GM19372 (cell line): ENCODE data around the gene TP53BP2.
"Not testable (repeated sequence)": the region's sequence is repeated elsewhere in the genome, so short reads cannot be mapped to it uniquely, and the experiment has no call there.

ENCODE experiments used
- ATAC-seq: cut with Tn5 transposase; IDR thresholded peaks from one replicate; pipeline ENCODE4 v1.9.1; 2021; ENCODE audit warnings: mild to moderate bottlenecking, low read depth, moderate library complexity; ENCODE audit not compliant: unreplicated experiment

Gene TP53BP2

DNA sequence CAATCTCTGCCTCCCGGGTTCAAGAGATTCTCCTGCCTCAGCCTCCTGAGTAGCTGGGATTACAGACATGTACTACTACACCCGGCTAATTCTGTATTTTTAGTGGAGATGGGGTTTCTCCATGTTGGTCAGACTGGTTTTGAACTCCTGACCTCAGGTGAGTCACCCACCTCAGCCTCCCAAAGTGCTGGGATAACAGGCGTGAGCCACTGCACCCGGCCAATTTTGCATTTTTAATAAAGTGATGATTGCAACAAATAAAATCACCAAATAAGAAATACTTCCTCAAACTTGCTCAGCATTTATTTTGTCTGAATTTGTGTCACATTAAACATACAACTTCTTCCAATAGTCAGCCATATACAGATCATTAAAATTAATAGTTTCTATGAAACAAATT lies 35.8 kb downstream of the TP53BP2 start:
- ATAC-seq, result not testable (repeated sequence)

DNA sequence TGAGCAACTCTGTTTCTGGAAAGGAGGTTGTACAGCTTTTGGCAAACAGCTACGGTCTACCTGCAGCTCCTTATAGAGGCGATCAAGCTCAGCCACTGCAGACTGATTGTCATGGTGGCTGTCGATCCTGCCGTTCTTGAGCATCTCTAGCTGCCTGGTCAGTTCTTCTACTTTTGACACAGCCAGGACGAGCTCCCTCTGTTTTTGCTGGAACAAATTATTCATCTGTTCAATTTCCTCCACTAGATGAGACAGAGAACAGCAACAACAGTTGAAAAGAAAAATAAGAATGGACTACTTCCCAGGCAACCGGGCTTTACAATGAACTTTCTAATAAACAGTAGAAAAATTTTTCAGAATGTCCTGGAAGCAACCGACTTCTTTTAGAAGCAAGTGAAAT lies 42.5 kb downstream of the TP53BP2 start:
- ATAC-seq, result no peak

DNA sequence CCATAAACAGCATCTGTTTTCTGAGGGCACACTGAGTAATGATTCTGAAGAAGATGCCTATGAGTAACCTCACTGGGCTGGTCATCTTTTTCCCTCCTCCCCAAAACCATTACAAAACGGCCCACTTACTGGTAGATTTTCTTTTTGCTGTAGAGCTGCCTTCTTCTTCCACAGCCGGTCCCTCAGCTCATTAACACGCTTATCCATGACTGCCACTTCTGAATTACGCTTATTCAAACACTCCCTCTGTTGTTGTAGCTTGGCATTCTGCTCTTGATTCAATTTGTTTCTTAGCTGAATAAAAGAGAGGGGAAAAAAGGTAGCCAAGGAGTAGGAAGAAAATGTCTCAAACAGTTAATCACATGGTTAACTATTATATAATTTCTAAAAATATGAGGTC lies 43.1 kb downstream of the TP53BP2 start:
- no peak for ATAC-seq

DNA sequence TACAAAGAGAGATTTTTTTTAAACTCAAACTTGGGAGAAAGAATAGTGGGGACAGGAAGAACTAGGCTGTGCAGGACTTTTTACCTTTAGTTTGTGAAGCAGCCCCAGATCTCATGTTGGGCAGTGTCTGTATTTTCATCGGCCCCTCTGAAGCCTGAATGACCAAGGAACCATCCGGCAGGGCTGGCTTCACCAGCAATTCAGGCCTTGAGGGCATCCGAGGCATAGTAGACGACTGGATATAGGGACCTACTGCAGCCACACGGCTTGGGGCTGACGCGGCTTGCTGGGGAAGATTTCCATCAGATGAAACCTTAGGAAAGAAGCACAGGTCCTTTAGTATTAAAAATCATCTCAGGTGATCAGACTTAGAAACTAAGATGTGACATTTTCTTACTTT lies 43.7 kb downstream of the TP53BP2 start:
- no peak for ATAC-seq

DNA sequence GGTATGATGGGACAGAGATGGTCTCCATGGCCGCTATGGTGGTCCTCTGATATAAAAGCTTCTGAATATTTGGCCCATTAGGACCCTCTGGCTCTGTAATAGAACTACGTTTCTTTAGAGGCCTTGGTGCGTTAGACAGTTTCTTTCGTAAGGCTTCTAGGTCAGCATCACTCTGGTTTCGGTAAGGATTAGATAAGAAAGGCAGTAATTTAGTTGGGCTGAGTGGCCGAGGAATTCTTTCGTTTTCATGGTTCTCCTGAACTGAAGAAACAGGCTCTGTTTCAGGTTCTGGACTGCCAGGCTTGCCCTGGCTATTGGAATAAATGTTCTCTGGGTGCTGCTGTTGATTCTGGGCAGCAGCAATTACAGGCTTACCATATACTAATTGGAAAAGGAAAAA lies 49.5 kb downstream of the TP53BP2 start:
- ATAC-seq, result no peak

DNA sequence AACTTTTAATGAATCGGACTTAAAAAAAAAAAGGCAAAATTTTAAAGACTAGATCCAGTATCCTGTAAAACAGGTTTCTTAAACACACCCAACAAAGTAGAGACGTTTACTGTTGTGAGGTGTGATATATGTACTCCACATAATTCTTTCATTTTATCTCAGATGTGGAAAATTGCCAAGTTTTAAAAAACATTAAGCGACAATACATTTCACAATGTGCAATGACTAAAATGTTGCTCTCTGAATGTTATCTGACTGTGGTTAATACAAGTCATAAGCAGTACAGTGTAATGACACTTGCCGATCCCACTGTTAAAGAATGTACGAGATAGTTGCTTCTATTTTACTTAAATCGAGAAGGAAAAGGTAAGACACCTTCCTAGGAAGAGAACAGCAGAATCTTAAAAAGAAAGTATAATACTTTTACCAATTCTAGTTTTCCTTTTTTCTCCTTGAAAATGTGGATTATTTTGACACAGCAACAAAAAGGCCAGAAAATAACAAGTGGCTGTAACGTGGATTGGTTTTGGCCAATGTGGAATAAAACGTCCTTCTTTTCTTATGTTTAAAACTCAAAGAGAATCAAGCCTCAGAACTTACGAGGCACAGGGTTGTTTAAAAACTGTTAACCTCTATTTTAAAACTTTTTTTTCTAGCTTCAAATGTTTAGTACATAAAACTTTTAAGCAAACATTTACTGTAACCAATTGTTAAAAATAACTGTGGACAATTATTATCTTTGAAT lies 51.4 kb downstream of the TP53BP2 start:
- no peak for ATAC-seq

DNA sequence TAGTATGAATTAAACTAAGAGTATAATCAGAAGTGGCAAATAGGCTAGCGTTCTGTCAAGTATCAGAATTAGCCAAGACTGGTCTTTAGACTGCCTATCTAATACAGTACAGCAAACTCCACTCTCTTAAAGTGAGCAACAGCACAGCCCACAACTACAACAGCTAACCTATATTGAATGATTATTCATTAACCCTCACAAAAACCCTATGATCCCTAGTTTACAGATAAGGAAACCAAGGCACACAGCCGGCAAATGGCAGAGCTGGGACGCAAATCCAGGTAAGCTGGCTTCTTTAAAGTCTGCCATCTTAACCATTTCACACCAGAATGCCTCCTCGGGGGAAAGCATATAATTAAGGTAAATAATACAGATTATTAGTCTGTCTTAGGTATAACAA lies 52.0 kb downstream of the TP53BP2 start:
- ATAC-seq, result no peak

DNA sequence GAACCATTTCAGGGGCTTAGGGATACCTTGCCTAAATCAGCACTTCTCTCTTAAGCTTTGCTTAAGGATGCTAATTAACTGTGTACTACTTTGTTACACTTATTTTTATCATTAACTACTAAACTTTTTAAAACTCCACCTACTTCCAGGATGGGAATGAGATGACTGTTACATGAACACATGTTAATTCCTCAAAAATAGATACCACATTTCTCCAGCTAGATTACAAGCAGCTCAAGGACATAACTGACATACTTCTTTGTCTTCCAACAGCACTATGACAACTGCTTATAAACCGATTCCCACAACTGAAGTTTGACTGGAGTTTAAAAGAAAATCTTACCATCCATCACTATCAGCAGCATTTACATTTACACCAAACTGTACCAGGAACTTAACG lies 53.7 kb downstream of the TP53BP2 start:
- no peak for ATAC-seq

DNA sequence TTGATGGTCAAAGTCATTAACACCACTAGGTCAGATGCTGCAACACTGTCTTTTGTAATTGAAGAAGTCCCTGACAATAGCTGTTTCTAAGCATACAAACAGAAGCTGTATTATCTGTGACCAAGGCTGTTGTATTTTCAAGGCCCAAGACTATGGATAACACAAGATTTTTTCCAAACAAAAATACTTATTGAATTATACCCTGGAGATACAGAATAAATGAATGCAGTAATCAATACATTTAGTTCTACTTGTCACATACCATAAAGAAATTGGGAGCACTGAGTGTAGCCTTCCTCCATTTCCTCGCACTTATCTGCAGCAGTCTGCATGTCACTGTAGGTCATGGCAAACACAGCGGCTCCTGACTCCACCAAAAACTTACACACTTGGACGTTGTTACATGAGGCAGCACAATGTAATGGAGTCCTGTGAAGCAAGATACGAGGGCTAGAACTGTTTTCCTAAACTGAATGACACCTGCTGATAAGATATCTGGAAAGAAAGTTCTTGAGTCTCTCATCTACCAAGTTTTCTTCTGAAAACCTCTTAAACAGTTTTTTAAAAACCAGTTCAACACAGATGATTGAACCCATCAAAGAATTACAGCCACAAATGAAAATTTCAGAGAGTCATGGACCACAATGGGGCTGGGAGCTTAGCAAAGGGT lies 56.9 kb downstream of the TP53BP2 start:
- ATAC-seq, result no peak

DNA sequence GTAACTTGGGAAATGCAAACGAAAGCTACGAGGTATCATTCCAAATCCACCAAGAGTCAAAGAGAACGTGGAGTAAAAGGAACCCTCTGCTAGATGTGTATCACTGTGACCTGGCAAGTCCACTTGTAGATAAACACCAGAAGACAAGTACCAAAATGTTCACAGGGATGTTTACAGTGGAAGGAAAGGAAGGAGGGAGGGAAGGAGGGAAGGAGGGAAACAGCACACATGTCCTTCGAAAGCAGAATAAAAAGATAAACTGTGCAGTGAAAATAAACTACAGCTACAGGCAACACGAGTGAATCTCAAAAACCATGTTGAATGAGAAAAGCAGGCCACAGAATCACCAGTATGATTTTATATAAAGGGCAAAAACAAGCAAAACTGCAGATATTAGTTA lies 59.9 kb downstream of the TP53BP2 start:
- ATAC-seq, result no peak

DNA sequence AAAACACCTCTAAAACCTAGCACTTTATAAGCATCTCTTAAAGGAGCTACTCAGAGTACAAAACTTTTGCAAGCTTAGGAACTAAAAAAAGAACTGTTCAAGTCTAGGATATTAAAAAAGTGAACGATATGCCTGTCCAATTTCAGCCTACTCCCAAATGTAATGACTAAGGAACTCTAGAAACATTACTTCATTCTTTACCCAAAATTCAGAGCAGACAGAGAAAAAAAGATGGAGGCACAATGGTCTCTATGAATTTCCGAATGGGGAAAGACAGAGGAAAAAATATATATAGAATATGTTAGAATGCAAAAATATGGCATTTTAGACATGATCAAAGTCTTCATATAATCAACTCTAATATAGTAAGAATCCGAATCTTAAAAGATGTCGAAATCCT lies 61.2 kb downstream of the TP53BP2 start:
- ATAC-seq, result no peak

DNA sequence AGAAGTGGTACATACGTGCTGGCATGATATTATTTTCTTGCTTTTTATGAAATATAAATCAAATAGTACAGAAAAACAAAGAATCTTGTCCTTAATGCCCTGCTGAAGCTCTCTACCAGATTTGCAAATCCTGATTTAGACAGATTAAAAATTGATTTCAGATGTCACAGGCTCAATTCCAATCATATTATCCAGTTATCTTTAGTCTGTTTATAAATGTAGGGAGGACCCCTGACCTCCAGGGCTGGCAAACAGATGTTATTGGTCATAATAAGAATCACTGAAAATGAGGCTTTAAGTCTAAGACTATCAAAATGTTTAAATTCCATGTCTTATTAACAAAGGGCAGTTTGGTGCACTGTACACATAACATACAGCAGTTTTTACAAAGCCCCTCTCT lies 62.1 kb downstream of the TP53BP2 start:
- no peak for ATAC-seq

DNA sequence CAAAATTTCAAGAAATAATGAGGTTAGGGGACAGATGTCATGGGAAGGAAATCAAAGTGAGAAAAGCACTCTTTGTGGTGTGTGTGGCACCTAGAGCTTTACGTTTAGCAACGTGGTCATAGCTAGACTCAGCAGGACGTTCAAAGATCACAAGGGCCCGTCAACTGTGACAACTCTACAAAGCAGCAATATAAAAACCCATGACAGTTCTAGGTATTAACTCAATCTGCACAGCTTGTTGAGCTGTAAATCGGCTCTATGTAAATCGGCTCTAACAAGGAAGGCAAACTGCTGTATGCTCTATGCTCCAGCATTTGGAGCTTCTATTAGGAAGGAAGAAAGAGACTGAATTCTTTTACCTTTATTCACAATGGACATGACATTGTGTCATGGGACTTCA lies 64.8 kb downstream of the TP53BP2 start:
- no peak for ATAC-seq

DNA sequence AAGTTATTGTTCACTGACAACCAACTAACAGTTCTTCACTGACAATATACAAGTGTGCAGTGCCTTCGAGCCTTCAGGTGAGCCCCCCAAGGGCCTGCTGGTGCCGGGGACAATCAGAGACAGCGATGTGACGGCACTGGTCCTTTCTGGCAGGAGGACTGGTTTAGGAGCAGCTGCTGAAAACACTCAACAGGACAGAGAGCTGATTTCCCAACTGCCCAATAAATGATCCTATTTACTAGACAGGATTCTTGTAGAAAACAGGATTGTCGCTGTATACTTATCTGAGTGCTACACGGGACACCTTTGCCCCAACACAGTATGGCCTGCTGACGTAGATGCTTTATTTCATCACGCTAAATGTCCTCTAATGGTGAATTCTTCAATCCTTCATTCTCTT lies 65.4 kb downstream of the TP53BP2 start:
- no peak for ATAC-seq

DNA sequence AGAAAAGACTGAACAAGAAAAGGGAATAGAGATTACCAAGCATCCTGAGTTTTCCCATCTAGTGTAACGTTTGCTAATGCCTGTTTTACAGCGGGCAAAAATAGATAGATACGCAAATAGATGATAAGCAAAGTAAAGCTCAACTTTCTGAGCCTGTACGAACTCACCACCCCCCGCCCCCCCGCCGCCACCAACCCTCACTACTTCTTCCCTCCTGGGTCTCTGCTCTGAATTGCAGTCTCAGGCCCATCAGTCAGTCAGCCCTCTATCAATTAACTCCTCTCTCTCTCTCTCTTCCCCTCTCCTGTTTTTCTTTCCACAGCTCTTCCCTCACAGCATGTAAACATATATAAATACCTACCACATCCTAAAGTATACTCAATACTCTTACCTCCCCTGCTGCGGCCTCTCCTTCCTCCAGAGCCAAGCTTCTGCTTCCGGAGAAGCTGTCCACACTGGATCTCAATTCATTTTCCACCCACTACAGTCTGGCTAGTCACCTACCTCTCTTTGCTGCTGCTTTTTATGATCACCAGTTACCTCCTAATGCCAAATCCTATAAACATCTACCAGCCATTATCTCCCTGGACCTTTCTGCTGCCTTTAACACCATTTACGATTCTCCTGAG lies 68.8 kb downstream of the TP53BP2 start:
- ATAC-seq, result no peak

DNA sequence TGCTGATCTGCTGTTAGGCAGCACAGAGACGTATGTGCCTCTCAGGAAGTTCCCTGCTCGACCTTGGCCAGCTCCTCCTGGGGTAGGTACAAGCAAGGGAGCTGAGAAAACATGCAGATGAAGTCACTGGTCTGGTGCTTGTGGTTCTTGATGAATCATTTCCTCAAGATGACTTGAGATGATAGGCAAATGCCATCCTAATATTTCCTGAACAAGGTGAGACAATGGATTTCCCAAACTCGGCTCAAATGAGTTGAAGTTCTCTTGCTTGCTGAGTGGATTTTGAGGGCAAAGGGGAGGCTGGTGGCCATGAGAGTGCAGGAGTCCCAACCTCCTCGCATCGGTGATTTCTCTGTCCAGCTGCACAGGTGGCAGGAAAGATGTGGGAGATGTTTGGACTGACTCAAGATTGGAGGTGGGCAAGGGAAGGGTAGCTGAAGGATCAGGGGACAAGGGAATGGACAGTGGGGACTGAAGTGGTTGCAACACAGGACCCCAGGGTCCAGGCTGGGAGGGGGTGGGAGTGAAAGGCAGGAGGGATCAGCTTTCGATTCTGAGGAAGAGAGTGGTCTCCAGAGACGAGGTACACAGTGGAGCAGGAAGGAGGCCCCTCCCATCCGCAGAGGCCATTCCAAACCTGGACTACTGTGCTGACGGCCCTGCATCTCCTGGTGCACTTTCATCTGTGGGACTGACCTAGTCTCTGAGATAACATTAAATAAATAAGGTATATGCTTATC lies 69.5 kb downstream of the TP53BP2 start:
- no peak for ATAC-seq

DNA sequence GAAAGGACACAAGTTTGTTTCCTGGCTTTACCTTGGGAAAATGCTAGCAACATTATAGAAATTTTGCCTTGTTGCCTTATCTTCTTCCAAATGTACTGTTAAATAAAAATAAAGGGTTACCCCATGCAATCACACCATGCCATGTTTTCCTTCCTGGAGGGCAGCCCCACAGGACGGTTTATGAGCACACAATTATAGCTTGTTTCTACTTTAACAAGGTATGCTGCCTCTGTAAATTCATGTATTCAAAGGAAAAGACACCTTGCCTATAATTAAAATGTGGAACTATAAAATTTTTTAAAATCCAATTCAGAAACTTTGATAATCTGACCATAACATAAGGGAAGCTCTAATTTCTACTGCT lies 70.1 kb downstream of the TP53BP2 start:
- ATAC-seq, result no peak

DNA sequence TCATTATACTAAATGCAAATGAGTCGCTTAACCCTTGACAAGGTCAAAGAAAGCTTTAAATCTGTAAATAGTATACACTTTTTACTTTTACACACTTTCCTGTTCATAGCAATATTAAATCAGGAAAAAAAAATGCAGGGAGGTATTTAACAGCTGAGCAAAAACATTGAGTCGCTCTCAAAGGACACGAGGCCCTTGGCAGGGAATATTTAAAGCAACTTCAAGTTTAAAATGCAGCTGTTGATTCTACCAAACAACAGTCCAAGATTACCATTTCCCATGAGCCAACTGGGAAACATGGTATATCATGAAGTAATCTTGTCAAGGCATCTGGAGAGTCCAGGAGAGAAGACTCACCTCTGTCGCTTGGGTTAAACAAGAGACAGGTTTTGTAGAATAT lies 70.7 kb downstream of the TP53BP2 start:
- no peak for ATAC-seq

DNA sequence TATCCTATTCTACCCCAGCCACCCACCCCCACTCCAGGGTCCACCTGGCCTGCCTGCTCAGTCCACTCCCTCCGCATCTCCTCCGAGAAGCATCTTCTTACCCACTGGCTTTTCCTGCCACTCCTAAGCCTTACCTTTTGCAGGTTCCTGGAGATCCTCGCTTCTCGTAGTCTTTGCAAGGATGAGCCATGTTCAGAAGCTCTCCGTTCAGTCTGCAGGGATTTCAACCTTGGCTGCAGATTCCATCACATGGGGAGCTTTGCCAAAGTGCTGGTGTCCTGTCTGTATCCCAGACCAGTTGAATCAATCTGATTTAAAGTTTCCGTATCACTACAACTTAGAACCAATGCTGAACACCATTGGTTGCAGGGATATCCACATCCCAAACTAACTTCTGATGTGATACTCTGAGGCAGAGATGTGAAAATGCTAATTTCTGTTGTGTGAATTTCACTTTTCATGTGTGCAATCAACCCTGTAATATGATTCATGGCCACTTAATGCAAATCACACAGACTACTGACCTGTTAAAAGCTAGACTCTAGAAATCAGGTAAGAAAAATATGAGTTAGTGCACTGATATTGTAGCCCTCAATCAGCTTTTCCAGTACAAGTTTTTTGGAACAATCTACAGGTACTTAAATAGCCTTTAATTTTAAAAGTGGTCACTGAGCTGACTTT lies 71.5 kb downstream of the TP53BP2 start:
- no peak for ATAC-seq

DNA sequence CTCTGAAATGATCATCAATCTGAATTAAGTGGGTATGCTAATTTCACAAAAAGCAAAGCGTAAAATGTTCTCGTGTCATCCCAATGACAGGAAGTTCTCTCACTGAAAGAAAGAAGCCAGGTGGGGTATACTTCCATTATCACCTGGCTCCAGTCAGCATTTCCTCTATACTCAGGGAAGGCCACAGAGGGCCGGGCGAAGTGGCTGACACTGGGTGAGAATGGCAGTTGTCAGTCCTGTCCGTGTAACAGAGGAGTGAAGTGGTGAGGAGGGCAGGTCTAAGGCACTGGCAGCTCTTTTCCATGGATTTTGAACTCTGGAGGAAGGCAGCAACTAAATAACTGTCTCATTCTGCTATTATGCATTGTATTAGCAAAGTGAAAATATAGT lies 73.0 kb downstream of the TP53BP2 start:
- no peak for ATAC-seq
